GM19240 (cell line): Measurements from ENCODE around the gene N4BP3.
"Not testable (repeated sequence)": the region's sequence is repeated elsewhere in the genome, so short reads cannot be mapped to it uniquely, and the experiment has no call there.

Experiments
- DNase-seq: peaks from one replicate; pipeline ENCODE4 v3.0.0; 2011; ENCODE audit warnings: low spot score; ENCODE audit not compliant: insufficient read length

Gene N4BP3

DNA sequence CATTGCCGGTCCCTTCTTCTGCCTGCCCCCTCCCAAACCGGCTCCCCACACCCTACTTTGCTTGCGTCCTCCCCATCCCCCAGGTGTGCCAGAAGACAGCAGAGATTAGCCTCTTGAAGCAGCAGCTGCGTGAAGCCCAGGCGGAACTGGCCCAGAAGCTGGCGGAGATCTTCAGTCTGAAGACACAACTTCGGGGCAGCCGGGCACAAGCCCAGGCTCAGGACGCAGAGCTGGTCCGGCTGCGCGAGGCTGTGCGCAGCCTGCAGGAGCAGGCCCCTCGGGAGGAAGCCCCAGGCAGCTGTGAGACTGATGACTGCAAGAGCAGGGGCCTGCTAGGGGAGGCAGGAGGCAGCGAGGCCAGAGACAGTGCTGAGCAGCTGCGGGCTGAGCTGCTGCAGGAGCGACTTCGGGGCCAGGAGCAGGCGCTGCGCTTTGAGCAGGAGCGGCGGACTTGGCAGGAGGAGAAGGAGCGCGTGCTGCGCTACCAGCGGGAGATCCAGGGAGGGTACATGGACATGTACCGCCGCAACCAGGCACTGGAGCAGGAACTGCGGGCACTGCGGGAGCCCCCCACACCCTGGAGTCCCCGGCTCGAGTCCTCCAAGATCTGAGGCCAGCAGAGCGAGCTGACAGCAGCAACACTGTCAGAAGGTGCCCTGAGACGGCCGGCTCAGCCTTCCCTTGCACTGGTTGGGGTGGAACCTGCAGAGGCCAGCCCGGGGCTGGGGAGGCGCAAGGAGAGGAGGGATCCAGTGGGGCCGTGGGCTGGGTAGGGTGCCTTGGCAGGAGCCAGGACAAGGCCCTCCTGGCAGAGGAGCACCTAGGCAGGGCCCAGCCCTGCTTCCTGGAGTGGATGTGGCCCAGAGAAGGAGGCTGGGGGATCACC lies 8.3 kb downstream of the N4BP3 start:
- DNase-seq, result no peak

DNA sequence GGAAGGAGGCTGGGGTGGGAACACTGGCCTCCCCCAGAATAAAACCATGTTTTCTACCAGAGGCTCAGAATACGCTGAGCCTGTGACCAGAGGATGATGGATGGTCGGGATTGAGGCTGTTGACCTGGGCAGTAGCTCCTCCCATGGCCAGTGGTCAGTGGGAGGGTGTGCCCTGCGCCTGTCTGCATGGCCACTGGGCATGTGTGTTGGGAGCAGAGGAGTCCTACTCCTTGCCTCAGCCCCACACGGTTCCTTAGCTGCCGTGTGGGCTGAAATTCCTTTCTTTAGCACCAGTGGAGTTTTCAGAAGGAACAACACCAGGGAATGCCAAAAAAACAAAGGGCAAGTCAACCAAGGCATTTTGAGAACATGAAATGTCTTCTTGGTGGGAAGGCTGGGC lies 9.0 kb downstream of the N4BP3 start:
- DNase-seq, result no peak

DNA sequence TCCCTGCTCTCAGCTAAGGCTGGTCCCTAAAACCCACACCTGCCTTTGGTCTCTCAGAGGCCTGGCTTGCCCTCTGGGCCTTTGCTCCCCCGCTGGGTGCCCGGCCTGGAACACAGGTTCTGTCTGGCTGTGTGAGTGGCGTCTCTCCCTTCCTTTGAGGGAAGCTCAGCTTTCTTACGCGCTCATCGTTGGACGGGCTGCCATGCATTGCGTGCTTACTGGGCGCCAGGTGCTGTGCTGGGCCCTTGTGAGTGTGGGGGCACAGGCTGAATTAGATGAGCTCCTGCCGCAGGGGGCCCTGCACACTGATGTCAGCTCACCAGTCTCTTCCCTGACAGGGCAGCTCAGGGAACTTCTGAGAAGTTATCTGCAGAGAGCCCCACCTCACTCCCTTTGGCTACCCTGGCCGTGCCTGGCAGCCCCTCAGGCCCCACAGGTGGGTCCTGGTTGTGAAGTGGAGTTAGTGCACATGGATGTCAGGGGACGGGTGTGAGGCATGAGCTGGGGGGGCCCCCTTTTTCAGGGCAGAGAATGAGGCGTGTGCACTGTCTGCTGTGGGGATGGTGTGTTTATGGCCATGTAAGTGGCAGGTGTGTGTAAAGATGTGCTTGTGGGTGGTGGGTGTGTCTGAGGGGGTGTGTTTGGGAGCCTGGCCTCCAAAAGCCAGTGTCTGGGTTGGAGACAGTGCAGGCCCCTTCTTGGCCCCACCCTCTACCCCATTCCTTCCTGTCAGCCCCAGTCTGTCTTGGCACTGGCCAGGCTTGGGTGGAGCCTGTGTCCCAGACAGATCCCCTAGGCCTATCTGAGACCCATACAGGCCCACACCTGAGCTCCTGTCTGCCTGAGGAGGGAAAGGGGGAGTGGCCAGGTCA lies 10.0 kb downstream of the N4BP3 start:
- DNase-seq, result no peak

DNA sequence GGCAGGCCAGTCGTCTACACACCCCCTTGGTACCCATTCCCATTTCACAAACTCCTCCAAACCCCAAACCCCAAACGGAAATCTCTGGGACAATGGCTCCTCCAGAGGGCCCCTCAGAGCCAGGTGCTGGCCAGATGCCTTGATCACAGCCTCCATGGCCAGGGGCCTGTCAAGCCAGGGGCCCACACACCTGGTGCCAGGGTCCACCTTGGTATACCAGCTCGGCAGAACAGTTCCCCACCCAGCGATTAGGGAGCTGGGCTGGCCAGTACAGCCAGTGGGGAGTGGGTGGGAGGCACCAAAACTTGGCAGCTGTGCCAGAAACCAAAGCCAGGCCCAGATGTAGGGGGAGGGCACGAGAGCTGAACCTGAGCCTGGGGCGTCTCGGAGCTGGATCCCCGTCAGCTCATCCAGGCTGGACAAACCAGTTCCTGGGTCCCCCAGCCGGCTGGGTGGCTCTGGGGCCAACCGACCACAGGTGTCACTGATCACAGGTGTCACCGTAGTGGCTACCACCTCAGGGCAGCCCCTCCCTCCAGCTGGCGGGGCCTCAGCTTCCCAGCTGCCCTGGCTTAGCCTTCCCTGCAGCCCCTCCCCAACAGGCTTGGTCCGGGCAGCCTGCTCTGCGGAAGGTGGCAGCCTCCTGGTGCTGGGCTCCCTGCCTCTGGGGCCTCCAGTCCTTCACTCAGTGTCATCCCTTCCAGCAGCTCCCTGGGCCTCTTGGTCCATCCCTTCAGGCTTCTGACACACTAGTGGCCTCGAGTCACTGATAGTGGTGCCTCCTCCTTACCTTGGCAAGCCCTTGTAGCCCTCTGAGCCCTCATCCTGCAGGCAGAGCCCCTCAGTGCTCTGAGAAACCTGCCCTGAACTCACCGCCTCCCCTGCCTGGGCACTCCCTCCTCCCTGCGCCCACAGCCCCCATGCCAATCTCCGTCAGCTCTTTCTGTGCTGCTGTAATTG lies 10.9 kb downstream of the N4BP3 start:
- DNase-seq, result no peak

DNA sequence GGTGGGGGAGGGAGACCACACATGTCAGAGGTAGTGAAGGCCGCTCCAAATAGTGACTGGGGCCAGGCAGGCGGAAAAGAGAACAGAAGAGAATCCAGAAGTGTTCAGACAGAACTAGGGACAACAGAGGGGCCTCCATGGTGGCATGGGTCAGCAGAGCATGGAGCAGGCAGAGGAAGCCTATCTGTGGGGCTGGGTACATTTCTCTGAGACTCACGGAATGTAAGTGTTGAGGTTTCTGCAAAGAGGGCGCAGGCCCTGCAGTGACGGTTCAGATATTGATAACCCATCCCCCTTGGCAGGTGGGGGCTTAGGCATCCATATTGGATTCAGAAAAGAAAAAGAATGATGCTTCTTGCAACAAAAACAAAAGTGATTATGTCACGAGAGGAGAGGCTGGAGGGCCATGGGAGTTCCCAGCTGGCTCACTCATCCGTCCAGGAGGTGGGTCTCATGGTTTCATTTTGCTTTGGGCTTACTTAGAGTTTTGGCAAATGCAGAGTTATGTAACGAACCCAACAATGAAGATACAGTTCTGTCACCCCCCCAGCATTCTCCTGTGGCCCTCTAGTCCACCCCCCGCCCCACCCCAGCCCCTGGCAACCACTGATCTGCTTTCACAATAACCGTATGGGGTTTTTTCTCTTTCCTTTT lies 12.0 kb downstream of the N4BP3 start:
- no peak for DNase-seq

DNA sequence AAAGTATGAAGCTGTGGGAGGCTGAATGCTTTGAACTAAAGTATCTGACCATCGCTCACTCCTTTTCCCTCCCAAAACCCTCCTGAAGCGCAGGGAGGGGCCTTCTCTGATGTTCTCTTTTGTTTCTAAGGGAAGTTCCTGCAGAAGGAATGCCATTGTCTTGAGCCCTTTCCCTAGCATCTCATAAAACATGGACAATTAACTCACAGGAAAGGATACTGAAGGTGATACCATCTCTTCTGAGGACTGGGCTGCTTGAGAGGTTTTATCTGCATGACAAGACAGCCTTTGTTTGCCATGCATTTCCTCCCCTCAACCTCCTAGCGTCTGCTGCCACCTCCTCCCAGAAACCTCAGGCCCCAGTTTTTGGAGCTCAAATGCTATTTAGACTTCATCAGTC lies 13.2 kb downstream of the N4BP3 start:
- no peak for DNase-seq

DNA sequence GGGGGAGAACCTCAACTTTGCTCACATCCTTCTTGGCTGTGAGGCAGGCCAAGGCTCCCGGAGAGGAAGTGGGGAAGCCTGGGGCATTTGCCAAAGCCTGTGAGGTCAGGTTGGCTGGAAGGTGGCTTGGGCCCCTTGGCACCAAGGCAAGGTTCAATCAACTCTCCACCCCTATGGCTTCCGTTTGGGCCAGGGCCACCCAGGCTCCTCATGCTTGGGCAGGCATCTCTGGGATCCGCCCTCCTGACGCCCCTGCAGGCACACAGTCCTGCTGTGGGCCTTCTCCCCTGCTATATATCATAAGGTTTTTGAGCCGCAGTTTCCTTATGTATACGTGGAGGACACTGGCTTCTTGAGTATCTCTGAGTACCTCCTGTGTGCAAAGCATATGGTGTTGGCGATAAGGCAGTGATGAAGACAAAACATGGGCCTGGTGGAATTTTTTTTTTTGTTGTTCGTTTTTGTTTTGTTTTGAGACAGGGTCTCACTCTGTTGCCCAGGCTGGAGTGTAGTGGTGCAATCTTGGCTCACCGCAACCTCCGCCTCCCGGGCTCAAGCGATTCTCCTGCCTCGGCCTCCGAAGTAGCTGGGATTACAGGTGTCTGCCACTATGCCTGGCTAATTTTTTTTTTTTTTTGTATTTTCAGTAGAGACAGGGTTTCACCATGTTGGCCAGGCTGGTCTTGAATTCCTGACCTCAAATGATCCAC lies 14.1 kb downstream of the N4BP3 start:
- not testable (repeated sequence) for DNase-seq

DNA sequence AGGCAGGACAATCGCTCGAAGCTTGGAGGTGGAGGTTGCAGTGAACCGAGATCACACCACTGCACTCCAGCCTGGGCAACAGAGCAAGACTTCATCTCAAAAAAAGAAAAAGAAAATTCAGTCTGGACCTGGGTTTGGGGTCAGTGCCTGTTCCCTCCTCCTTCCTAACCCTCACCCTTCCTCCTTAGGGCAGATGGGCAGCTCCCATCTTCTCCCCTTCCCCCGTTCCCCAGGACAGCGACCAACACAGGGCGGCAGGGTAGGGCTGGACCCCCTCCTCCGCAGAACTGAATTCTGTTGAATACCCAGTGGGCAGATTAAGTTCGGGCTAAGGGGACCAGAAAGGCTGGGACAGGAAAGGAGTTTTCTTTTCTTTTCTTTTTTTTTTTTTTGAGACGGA lies 16.0 kb downstream of the N4BP3 start:
- no peak for DNase-seq

DNA sequence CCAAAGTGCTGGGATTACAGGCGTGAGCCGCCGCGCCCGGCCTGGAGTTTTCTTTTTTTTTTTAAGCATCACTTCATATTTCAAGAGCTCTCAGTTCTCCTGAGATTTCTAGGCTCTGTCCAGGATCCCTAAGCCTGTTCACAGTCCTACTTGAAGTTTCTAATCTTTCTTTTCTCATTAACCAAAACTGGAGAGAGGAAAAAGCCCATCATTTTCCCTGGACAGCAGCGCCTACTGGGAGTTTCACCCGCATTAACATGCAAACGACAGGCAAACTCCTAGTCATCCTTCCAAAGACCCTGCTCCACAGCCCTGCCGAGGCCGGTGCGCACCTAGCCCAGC lies 16.9 kb downstream of the N4BP3 start:
- DNase-seq, result not testable (repeated sequence)

DNA sequence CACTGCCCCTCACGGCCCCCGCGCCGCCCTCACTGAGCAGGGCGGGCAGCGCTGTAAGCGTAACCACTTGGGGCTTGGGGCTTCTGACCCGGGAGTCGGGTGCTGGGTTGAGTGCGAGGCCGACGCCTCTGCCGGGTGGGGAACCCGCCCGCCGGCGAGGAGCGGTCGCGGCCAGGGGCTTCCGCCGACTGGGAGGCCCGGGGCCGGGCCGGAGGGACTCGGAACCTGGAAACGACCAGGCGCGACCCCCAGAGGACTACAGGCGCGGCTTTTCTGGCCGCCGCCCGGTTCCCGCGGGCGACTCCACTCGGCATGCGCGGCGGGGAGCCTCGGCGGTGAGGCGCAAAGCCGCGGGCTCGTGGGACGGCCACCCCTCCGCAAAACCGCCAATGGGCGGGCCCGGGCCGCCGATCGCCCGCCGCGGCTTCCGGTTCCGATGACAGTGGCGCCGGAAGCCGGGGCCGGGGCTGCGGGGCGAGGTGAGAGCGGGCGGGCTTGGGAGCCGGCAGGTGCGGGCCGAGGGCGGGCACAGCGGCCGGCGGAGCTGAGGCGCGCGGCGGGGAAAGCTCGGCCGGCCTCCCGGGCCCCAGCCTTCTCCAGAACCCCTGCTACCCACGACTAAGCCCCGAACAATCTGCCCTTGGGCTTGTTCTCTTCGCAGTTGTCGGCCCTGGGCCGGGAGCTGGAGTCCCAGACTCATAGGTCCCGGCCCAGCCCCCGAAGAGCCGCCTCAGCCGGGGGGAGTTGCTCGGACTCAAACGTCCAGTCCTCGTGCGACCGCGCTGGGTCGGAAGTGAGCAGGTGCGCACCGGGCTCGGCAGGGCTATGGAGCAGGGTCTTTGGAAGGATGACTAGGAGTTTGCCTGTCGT lies 17.5 kb downstream of the N4BP3 start, which contains the start of gene RMND5B:
RMND5B (plus strand) TSS at position 439 of the 870 bp plus-strand sequence. CDS start 7,106 bp downstream, outside the sequence.
- peak; percentile 86 for DNase-seq

DNA sequence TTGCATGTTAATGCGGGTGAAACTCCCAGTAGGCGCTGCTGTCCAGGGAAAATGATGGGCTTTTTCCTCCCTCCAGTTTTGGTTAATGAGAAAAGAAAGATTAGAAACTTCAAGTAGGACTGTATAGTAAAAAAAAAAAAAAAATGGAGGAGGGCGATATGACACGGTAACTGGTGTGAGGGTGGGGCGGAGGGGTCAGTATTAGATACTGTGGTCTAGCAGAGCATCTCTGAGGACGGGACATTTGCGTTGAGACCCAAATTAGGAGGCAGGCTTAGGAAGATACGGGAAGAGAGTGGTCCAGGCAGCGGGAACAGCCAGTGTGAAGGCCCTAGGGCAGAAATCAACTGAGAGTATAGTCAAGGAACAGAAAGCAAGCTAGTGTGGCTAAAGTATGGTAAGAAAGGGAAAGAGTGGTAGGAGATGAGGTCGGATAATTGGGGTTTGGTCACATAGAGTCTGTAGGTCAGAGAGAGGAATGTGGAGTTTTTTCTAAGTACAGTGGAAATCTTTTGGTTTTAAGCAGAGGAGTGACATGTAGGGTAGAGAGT lies 18.2 kb downstream of the N4BP3 start:
- no peak for DNase-seq

DNA sequence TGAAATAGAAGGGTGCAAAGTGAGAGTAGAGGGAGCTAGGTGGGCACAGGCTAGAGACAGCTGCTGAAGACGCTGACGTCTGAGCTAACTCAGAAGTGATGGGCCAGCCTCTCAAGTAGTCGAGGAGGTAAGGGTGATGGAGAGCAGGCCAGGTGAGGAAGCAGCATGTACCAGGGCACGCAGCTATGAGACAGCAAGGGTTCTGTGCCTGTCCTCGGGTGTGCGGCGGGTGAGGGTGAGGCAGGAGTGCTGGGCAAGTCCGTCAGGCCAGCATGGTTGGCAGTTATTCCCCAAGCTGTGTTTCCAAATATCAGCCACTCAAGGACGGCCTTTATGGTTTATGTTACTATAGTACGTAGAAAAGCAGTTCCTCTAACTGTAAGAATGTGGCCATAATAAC lies 23.7 kb downstream of the N4BP3 start:
- no peak for DNase-seq

DNA sequence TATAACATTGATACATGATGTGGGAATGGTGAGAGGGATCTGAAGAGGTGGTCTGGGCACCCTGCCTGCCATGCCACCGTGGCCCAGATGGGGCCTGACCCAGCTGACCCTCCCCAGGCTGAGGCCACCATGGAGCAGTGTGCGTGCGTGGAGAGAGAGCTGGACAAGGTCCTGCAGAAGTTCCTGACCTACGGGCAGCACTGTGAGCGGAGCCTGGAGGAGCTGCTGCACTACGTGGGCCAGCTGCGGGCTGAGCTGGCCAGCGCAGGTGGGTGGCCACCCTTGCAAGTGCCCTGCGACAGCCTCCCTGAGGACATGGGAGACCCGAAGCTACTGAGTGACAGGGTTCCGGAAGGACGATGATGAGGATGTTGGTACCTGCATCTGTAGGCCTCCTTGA lies 24.7 kb downstream of the N4BP3 start:
- DNase-seq, result no peak

DNA sequence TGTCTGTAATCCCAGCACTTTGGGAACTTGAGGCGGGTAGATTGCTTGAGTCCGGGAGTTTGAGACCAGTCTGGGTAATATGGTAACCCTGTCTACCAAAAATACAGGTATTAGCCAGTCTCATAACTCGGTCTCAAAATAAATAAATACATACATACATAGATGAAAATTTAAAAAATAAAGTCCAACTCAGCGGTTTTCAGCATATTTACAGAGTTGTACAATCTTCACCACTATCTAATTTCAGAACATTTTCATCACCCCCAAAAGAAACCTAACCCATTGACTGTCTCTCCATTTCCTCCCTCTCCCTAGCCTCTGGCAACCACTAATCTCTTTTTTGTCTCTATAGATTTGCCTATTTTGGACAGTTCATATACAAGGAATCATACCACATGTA lies 28.2 kb downstream of the N4BP3 start:
- DNase-seq, result no peak

DNA sequence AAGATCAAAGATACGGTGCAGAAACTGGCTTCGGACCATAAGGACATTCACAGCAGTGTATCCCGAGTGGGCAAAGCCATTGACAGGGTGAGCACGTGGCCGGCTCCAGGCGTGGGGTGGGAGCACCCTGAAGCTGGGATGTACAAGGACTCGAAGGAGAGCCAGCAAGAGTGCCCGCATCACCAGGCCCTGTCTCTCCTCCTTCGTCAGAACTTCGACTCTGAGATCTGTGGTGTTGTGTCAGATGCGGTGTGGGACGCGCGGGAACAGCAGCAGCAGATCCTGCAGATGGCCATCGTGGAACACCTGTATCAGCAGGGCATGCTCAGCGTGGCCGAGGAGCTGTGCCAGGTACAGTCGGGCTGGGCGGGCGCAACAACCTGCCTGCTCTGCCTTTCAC lies 29.3 kb downstream of the N4BP3 start:
- no peak for DNase-seq

DNA sequence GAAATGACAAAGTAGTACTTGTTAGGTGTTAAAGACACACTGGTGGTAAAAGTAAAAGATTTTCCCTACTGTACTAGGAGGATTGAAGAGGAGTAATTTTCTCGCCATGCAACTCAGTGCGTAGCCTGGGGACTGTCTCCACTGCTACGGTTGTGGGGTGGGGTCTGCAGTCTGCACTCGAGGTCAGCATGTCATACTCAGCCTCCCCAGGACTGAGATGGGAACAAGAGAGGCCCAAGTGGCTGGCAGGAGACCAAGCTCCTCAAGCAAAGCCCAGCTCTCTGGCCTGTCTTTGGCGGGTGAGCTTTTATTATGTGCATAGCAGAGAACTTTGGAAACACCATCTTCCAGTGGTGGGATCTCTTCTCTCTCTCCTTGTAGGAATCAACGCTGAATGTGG lies 29.9 kb downstream of the N4BP3 start:
- DNase-seq, result no peak

DNA sequence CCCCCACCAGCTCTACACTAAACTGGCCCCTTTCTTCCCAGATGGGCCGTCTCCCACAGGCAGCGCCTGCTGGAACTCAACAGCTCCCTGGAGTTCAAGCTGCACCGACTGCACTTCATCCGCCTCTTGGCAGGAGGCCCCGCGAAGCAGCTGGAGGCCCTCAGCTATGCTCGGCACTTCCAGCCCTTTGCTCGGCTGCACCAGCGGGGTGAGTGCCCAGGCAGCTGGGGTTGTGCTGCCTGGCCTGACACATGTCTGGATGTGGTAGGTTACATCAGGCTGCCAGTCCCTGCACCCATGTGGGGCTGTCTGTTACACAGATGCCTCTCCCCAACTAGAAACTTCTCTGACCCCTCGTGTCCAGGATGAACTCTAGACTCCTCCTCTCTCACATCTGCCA lies 30.6 kb downstream of the N4BP3 start:
- DNase-seq, result no peak

DNA sequence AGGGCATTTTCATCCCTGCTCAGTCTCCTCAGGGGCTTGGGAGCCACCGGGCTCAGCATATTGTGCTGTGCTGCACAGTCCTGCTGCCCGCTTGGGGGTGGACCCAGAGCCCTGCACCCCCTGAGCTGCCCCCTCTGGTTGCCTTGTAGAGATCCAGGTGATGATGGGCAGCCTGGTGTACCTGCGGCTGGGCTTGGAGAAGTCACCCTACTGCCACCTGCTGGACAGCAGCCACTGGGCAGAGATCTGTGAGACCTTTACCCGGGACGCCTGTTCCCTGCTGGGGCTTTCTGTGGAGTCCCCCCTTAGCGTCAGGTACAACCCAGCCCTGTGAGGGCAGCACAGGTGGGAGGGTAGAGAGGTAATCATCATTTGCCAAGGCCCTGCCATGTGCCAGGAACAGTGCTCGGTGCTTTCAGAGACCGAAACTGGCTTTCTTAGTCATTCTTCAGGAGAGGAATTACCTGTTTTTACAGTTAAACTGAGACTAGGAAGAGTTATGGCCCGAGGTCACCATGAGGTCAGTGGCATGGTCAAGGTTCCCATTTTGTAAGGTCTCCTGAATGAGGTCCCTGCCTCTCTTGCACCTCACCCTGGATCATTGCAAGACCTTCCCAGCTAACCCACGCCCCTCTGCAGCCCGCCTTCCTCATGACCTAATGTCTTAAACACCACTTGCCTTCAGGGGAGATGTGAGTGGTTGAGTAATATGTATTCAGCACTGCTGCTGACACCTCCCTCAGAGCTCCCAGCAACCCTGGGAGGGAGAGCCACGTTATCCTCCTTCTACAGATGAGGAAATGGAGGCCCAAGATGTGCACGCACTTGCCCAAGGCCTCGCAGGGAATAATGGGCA lies 32.9 kb downstream of the N4BP3 start:
- DNase-seq, result peak; percentile 63
